Measurements from ENCODE around the gene ISCU. TPM values are rescaled to one million over a fixed set of nuclear protein-coding genes. Genes with fewer than 3 reads are reported as not detected.
"Not testable (repeated sequence)": the region's sequence is repeated elsewhere in the genome, so short reads cannot be mapped to it uniquely, and the experiment has no call there.

Gene ISCU
- total and polyA plus RNA-seq, 2 donors (not counting 1 experiment from before 2014, with no cell fraction given): 127 to 313 TPM

DNA sequence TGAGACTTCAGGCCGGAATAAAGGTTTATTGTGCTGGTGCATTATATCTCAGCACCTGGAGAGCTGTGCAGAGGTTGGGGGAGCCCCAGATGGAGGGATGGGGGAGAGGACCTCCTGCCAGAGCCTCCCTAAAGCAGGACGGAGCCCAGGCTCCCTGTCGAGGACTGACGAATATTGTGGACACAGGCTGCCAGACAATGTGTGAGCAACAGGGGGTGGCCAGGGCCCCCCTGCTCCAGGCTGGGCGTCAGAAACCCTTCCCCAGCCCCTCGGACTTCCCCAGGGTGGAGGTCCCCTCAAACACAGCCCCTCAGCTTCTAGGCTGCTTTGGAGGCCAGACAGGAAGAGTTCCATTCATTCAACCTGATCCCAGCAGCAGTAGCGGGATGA lies 27.4 kb downstream of the ISCU start:
- no peak overlapping the region for H3K4me3 ChIP-seq (replicated peaks in 1 of 4; ENCODE audit: control extremely low read depth in 1 of 4, insufficient read depth in 1 of 4, low read depth in 3 of 4, low read length in 4 of 4)
- peaks cover 12% of the 10 kb centered on the region for H3K36me3 ChIP-seq (ENCODE audit: control insufficient read depth, insufficient read depth, low read length)
- no peak overlapping the region for H3K27ac ChIP-seq (ENCODE audit: insufficient read depth, low read length)
- H4K20me1 ChIP-seq (ENCODE audit: control insufficient read depth, extremely low read depth, insufficient read depth, low read length): no peaks in the 10 kb centered on the region
- H3K9ac ChIP-seq (ENCODE audit: insufficient read depth, low read length): no peak overlapping the region
- no peak for DNase-seq (ENCODE audit: low read depth in 2 of 2)
- TF ChIP-seq, protein P1, sequence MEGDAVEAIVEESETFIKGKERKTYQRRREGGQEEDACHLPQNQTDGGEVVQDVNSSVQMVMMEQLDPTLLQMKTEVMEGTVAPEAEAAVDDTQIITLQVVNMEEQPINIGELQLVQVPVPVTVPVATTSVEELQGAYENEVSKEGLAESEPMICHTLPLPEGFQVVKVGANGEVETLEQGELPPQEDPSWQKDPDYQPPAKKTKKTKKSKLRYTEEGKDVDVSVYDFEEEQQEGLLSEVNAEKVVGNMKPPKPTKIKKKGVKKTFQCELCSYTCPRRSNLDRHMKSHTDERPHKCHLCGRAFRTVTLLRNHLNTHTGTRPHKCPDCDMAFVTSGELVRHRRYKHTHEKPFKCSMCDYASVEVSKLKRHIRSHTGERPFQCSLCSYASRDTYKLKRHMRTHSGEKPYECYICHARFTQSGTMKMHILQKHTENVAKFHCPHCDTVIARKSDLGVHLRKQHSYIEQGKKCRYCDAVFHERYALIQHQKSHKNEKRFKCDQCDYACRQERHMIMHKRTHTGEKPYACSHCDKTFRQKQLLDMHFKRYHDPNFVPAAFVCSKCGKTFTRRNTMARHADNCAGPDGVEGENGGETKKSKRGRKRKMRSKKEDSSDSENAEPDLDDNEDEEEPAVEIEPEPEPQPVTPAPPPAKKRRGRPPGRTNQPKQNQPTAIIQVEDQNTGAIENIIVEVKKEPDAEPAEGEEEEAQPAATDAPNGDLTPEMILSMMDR (conservative IDR thresholded peaks at IDR 0.05 in 1 of 2, IDR thresholded peaks at IDR 0.05 in 1 of 2; ENCODE audit: low read depth in 1 of 2, low read length in 2 of 2): no peak
- TF ChIP-seq EZH2 (IDR thresholded peaks at IDR 0.05; ENCODE audit: low read length, missing control alignments): no peak
- peaks cover 5% of the 10 kb centered on the region for H3K79me2 ChIP-seq (ENCODE audit: control insufficient read depth, insufficient read depth, low read length)
- H3K27me3 ChIP-seq (ENCODE audit: control insufficient read depth, insufficient read depth, low read length): no peaks in the 10 kb centered on the region
- no peak overlapping the region for H3K4me2 ChIP-seq (ENCODE audit: extremely low read depth, insufficient read depth, low read length)
- no peak overlapping the region for H2AFZ ChIP-seq (ENCODE audit: low read length)
- no peaks in the 10 kb centered on the region for H3K9me3 ChIP-seq (ENCODE audit: control insufficient read depth, insufficient read depth, low read depth, low read length)
- peaks cover 4% of the 10 kb centered on the region for H3K4me1 ChIP-seq (ENCODE audit: control insufficient read depth, extremely low read depth, insufficient read depth, low read length)

DNA sequence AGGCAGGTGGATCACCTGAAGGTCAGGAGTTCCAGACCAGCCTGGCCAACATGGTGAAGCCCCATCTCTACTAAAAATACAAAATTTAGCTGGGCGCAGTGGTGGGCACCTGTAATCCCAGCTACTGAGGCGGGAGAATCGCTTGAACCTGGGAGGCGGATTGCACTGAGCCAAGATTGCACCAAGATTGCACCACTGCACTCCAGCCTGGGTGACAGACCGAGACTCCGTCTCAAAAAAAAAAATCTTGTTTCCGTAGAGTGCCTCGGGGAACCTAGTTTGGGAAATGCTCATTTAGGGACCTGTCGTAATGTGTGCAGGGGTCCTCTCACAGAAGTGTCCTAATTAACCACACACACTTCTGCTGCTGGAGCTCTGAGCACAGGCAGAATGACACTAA lies 28.1 kb downstream of the ISCU start:
- not testable (repeated sequence) for H3K27me3 ChIP-seq (ENCODE audit: control insufficient read depth, insufficient read depth, low read length); H3K9ac ChIP-seq (ENCODE audit: insufficient read depth, low read length); H3K4me2 ChIP-seq (ENCODE audit: extremely low read depth, insufficient read depth, low read length); H3K4me3 ChIP-seq (replicated peaks in 1 of 4; ENCODE audit: control extremely low read depth in 1 of 4, insufficient read depth in 1 of 4, low read depth in 3 of 4, low read length in 4 of 4); H3K9me3 ChIP-seq (ENCODE audit: control insufficient read depth, insufficient read depth, low read depth, low read length); H2AFZ ChIP-seq (ENCODE audit: low read length); H3K27ac ChIP-seq (ENCODE audit: insufficient read depth, low read length); H3K4me1 ChIP-seq (ENCODE audit: control insufficient read depth, extremely low read depth, insufficient read depth, low read length); H4K20me1 ChIP-seq (ENCODE audit: control insufficient read depth, extremely low read depth, insufficient read depth, low read length); DNase-seq (ENCODE audit: low read depth in 2 of 2)
- Histone ChIP-seq H3K36me3 (ENCODE audit: control insufficient read depth, insufficient read depth, low read length) (peaks cover 15% of the 10 kb centered on the region), H3K79me2 (ENCODE audit: control insufficient read depth, insufficient read depth, low read length) (peaks cover 12% of the 10 kb centered on the region)

DNA sequence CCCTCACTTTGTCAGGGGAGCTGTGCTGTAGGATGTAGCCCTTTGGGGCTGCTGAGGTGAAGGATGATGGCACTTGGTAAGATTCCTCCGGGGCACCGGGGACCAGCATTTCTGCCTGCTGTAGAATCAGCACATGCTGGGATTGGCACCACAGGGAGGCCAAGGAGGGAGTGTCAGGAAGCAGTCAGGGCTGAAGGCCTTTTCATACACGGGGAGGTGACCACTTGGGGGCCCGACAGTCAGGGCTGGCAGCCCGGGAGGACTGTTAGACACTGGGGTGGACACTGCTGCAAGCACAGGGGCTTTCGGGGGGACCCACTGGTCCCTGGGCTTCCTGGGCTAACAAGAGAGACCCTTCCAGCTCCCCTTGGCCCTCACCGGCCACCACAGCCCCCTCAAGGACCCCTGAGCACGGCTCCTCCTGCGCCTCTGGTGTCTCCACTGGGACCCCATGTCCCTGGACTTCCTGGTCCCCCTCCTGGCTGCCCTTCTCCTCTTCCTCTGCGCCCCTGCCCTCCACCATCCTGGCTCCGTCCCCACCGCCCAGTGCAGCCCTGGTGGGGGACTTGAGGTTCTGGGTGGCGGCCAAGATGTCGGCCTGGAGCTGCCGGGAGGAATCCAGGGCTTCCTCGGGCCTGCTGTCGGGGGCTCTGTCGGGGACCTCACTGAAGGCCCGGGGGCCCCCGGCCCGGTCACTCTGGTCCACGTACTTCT lies 29.0 kb downstream of the ISCU start:
- TF ChIP-seq, protein P1 (conservative IDR thresholded peaks at IDR 0.05 in 1 of 2, IDR thresholded peaks at IDR 0.05 in 1 of 2; ENCODE audit: low read depth in 1 of 2, low read length in 2 of 2): no peak
- TF ChIP-seq EZH2 (IDR thresholded peaks at IDR 0.05; ENCODE audit: low read length, missing control alignments): no peak
- no peak overlapping the region for H3K27ac ChIP-seq (ENCODE audit: insufficient read depth, low read length)
- no peak overlapping the region for H3K4me2 ChIP-seq (ENCODE audit: extremely low read depth, insufficient read depth, low read length)
- H3K79me2 ChIP-seq (ENCODE audit: control insufficient read depth, insufficient read depth, low read length): peaks cover 21% of the 10 kb centered on the region
- no peaks in the 10 kb centered on the region for H3K9me3 ChIP-seq (ENCODE audit: control insufficient read depth, insufficient read depth, low read depth, low read length)
- H2AFZ ChIP-seq (ENCODE audit: low read length): no peak overlapping the region
- H3K9ac ChIP-seq (ENCODE audit: insufficient read depth, low read length): no peak overlapping the region
- no peak for DNase-seq (ENCODE audit: low read depth in 2 of 2)
- H4K20me1 ChIP-seq (ENCODE audit: control insufficient read depth, extremely low read depth, insufficient read depth, low read length): no peaks in the 10 kb centered on the region
- no peaks in the 10 kb centered on the region for H3K27me3 ChIP-seq (ENCODE audit: control insufficient read depth, insufficient read depth, low read length)
- H3K4me1 ChIP-seq (ENCODE audit: control insufficient read depth, extremely low read depth, insufficient read depth, low read length): peaks cover 12% of the 10 kb centered on the region
- H3K4me3 ChIP-seq (replicated peaks in 1 of 4; ENCODE audit: control extremely low read depth in 1 of 4, insufficient read depth in 1 of 4, low read depth in 3 of 4, low read length in 4 of 4): no peak overlapping the region
- H3K36me3 ChIP-seq (ENCODE audit: control insufficient read depth, insufficient read depth, low read length): peaks cover 18% of the 10 kb centered on the region

Measured in fibroblast of lung (primary cell).